AG09309 (cell line): Measurements from ENCODE around the gene BCKDHA.
"Not testable (repeated sequence)": the region's sequence is repeated elsewhere in the genome, so short reads cannot be mapped to it uniquely, and the experiment has no call there.

ENCODE experiments used
- DNase-seq: peaks from one replicate; pipeline ENCODE4 v3.0.0-alpha.2; 2010; ENCODE audit warnings: low read depth
- H3K4me3 ChIP-seq: 2 replicates; pipeline ENCODE4 v1.5.1; 2011; ENCODE audit warnings: mild to moderate bottlenecking, low read depth, low read length, moderate library complexity; ENCODE audit not compliant: control insufficient read depth
- TF ChIP-seq, protein P1 (sequence below): IDR thresholded peaks from 2 replicates; pipeline ENCODE4 v1.5.1; 2011; ENCODE audit warnings: mild to moderate bottlenecking, low read depth, low read length, inconsistent platforms; ENCODE audit not compliant: insufficient read depth, control insufficient read depth; ENCODE audit errors: missing control alignments

The BCKDHA gene

DNA sequence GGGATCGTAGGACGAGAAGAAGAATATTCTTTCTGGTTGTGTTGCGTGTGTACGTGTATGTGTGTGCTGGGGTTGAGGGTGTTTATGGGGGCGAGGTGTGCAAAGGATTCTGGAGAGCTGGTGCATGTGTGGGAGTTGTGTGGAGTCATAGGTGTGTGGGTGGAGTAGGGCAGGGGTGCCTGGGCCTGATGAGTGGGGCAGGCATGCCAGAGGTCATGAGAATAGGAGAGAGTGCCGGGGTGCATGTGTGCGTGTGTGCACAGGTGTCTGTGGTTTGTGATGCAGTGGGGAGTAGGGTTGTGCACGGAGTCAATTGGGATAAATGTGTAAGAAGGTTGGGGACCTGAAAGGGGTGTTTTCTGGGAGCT, 20.6 kb upstream of the BCKDHA start:
- peak overlapping the region; percentile 47 for H3K4me3 ChIP-seq
- TF ChIP-seq, protein P1, sequence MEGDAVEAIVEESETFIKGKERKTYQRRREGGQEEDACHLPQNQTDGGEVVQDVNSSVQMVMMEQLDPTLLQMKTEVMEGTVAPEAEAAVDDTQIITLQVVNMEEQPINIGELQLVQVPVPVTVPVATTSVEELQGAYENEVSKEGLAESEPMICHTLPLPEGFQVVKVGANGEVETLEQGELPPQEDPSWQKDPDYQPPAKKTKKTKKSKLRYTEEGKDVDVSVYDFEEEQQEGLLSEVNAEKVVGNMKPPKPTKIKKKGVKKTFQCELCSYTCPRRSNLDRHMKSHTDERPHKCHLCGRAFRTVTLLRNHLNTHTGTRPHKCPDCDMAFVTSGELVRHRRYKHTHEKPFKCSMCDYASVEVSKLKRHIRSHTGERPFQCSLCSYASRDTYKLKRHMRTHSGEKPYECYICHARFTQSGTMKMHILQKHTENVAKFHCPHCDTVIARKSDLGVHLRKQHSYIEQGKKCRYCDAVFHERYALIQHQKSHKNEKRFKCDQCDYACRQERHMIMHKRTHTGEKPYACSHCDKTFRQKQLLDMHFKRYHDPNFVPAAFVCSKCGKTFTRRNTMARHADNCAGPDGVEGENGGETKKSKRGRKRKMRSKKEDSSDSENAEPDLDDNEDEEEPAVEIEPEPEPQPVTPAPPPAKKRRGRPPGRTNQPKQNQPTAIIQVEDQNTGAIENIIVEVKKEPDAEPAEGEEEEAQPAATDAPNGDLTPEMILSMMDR: no peak
- no peak for DNase-seq

DNA sequence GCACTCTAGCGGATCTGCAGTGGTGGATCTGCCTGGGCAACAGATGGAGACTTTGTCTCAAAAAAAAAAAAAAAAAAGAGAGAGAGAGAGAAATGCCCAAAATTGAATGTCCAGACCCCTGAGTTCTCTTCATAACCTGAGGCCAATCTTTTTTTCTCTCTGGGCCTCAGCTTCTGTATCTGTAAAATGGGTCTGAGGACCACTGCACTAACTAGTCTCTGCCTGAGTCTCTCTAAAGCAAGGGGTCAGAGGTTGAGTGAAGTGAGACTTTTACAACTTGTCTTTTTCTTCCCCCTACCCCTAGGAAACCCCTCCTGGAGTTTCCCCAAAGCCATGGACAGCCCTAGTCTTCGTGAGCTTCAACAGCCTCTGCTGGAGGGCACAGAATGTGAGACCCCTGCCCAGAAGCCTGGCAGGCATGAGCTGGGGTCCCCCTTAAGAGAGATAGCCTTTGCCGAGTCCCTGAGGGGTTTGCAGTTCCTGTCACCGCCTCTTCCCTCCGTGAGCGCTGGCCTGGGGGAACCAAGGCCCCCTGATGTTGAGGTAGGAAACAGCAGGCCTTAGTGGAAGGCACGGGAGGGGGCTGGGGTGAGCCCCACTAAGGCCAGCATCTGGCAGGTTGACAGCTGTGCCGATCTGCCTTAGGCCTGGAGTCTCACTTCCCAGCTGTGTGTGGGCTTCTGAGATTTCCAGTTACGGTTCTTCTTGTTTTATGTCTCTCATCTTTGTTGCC, 19.5 kb upstream of the BCKDHA start:
- no peak for DNase-seq

DNA sequence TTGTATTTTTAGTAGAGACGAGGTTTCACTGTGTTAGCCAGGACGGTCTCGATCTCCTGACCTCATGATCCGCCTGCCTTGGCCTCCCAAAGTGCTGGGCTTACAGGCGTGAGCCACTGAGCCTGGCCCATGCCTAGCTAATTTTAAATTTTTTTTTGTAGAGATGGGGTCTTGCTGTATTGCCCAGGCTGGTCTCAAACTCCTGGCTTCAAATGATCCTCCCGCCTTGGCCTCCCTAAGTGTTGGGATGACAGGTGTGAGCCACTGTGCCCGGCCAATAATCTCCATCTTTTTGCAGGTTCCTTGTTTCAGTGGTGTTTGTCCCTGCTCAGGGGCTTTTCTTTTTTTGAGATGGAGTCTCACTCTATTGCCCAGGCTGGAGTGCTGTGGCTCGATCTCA, 16.1 kb upstream of the BCKDHA start:
- H3K4me3 ChIP-seq, DNase-seq: not testable (repeated sequence)

More for the DNA sequence above, 19.5 kb upstream of the BCKDHA start:
- H3K4me3 ChIP-seq: no peak overlapping the region
- TF ChIP-seq, protein P1: no peak

DNA sequence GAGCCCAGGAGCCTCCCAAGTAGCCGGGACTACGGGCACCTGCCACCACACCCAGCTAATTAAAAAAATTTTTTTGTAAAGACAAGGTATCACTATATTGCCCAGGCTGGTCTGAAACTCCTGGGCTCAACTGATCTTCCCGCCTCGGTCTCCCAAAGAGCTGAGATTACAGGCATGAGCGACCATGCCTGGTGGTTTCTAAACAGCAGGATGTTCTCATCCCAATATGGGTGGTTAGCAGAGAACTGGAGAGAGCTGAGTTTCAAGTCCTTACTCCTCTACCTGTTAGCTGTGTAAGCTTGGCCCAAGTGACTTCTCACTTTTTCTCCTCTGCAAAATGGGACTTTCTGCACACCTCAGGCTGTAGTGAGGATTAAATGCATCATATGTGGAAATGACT, 13.3 kb upstream of the BCKDHA start:
- DNase-seq: no peak
- TF ChIP-seq, protein P1: no peak
- no peak overlapping the region for H3K4me3 ChIP-seq

DNA sequence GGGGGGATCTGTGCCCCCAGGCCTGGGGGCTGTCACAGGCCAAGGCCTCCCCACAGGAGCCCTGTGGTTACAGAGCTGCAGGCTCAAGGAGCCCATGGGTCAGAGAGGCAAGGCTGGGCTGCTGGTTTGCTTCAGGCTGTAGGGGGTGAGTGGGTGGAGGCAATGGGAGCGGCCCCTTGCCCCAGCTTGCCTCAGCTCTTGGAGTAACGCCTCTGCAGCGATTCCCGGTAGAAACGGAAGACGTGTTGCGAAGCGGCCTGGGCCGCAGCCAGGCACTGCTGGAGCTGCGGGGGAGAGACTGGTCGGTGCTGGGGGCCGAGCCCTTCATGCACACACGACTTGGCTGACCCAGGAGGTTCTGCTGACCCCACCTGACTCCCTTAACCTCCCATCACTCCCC, 11.2 kb upstream of the BCKDHA start:
- no peak overlapping the region for H3K4me3 ChIP-seq
- DNase-seq: no peak
- TF ChIP-seq, protein P1: no peak

DNA sequence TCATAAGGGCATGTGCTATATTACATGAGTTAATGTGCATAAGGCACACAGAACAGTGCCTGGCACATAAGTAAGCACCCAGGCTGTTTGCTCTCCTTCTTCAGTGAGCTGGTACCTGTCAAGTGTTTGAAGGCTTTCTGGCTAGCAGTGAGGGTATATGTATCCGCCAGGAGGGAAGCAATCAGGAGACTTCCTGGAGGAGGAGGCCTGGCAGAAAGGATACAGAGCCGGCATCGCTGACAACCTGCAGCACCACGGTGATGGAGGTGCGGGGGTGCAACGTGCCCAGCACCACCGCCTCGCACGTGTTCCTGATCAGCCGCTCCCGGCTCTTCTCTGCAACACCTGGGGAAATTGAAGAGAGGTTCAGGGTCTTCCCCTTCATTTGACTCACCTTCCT, 6.0 kb upstream of the BCKDHA start:
- TF ChIP-seq, protein P1: no peak
- no peak for DNase-seq
- no peak overlapping the region for H3K4me3 ChIP-seq

DNA sequence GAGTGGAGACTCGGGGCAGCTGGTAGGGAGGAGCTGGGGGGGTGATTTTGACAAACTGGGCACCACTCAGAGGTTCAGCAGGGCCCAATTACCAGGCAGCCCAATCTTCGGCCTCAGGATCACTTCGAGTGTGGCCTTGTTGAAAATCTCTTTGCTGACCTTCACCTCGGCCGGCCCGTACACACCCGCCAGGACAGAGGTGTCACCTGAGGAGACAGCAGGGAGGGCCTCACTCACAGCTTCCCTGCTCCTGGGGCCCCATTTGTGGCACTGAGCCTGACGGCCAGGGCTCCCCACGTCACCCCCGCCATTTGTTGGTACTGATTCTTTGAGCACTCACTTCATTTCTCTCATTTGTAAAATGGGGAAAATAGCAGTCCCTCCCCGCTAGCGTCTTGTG, 4.8 kb upstream of the BCKDHA start:
- DNase-seq: no peak
- H3K4me3 ChIP-seq: no peak overlapping the region
- TF ChIP-seq, protein P1: no peak
